Kidney (tissue), 14 donors: Measurements from ENCODE around the gene FAS. TPM values are rescaled to one million over a fixed set of nuclear protein-coding genes. Genes with fewer than 3 reads are reported as not detected.

ENCODE experiments used
- DNase-seq, 5 donors: peaks; one replicate each; pipeline ENCODE4 v3.0.0-alpha.2; 2013 to 2020
- FAIRE-seq: peaks from 2 replicates; lab custom pipeline; 2012; peaks lifted over from hg19 to GRCh38; lab: Jason Lieb, UNC
- H3K27ac ChIP-seq, 2 donors: one replicate each; pipeline ENCODE4 v1.7.0; 2013; ENCODE audit warnings: low read depth in 2 of 2, low read length in 2 of 2, inconsistent platforms in 1 of 2
- H3K27me3 ChIP-seq: one replicate; pipeline ENCODE4 v1.7.1; 2013; ENCODE audit warnings: low read length, inconsistent platforms; ENCODE audit not compliant: control insufficient read depth, insufficient read depth
- H3K36me3 ChIP-seq, 3 donors: one replicate each; pipeline versions ENCODE4 v1.7.0 to v1.7.1; 2013; ENCODE audit warnings: low read length in 3 of 3, control low read depth in 1 of 3, inconsistent platforms in 1 of 3; ENCODE audit not compliant: insufficient read depth in 3 of 3, control insufficient read depth in 2 of 3
- H3K4me1 ChIP-seq, 3 donors: one replicate each; pipeline versions ENCODE4 v1.7.0 to v1.7.1; 2013; ENCODE audit warnings: low read length in 3 of 3, inconsistent platforms in 1 of 3, low read depth in 1 of 3; ENCODE audit not compliant: control insufficient read depth in 2 of 3, insufficient read depth in 2 of 3
- H3K4me3 ChIP-seq, 3 donors: one replicate each; pipeline versions ENCODE4 v1.7.0 to v1.8.1; 2013; ENCODE audit warnings: low read length in 3 of 3, control low read depth in 1 of 3, inconsistent platforms in 1 of 3
- H3K9ac ChIP-seq, 3 donors: one replicate each; pipeline versions ENCODE4 v1.7.0 to v1.7.1; 2013; ENCODE audit warnings: low read length in 3 of 3, control low read depth in 1 of 3, inconsistent platforms in 1 of 3
- H3K9me3 ChIP-seq, 3 donors: one replicate each; pipeline versions ENCODE4 v1.7.0 to v1.7.1; 2013; ENCODE audit warnings: low read length in 3 of 3, control low read depth in 1 of 3, inconsistent platforms in 1 of 3; ENCODE audit not compliant: control insufficient read depth in 2 of 3, insufficient read depth in 1 of 3
- intact Hi-C: fragments of 100-400 bp; cut with DNase I; formaldehyde crosslinking; loops from one replicate; pipeline ENCODE4 v1.11.1; 2022
- polyA plus RNA-seq: library from polyadenylated mRNA; stranded (reverse); fragments of 350-450 nt; fragmentation: Illumina TruSeq; extraction: RNeasy Lipid Tissue Mini Kit (QIAGEN cat#74804); gene quantifications from one replicate; pipeline ENCODE4 v1.2.3, GENCODE V29; 2014; ENCODE audit warnings: low read depth, low replicate concordance; ENCODE audit not compliant: insufficient read depth
- total RNA-seq: library from RNA; stranded (reverse); fragmentation: NEBNext Ultra II Directional; extraction: Animal tissue kit (Norgen Biotek cat#: 25700); gene quantifications from one replicate; pipeline ENCODE4 v1.2.1, GENCODE V29; 2021
- TF ChIP-seq, protein P1 (sequence below): IDR thresholded peaks from 3 replicates; pipeline ENCODE4 v1.5.1; 2012; ENCODE audit warnings: mild to moderate bottlenecking, moderate library complexity, borderline replicate concordance; ENCODE audit not compliant: insufficient read depth; ENCODE audit errors: extremely low read depth
- donor health status: control.
- donor health status: control.
- donor health status: control.
- donor health status: control.
- donor health status: control.
- donor health status: DM: yes; HTN: yes; CAD: no.
- donor health status: Normal renal cell carcinoma (clear cell type).

FAS gene
- total and polyA plus RNA-seq, 2 donors from 2014 or later = 6.5 to 45.2 TPM

DNA sequence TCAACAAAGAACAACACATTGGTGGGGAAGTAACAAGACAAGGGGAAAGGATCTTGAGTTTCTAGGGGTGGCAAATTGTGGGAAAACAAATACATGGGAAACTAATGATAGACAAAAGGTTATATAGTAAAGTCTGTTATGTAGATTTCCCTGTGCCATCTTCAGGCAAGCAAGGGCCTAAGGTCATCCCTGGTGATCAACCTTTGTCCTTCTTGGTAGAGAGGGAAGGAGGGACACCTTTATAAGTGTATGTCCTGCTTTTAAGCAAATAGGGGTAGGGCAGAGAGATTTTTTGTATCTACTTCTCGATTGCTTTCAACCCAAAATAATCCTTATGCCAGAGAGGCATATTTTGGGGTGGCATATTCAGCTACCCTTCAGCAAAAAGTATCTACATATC is 26.2 kb upstream of the FAS start:
- Histone ChIP-seq H3K4me3 (no peak overlapping the region), H3K4me1 (peaks cover 0 to 2% (median 0%) of the 10 kb centered on the region in 3 donors), H3K36me3 (no peaks in the 10 kb centered on the region), H3K9me3 (no peaks in the 10 kb centered on the region), H3K27me3 (no peaks in the 10 kb centered on the region), H3K27ac (no peak overlapping the region), H3K9ac (no peak overlapping the region)
- intact Hi-C loops = no loop called here
- TF ChIP-seq, protein P1, sequence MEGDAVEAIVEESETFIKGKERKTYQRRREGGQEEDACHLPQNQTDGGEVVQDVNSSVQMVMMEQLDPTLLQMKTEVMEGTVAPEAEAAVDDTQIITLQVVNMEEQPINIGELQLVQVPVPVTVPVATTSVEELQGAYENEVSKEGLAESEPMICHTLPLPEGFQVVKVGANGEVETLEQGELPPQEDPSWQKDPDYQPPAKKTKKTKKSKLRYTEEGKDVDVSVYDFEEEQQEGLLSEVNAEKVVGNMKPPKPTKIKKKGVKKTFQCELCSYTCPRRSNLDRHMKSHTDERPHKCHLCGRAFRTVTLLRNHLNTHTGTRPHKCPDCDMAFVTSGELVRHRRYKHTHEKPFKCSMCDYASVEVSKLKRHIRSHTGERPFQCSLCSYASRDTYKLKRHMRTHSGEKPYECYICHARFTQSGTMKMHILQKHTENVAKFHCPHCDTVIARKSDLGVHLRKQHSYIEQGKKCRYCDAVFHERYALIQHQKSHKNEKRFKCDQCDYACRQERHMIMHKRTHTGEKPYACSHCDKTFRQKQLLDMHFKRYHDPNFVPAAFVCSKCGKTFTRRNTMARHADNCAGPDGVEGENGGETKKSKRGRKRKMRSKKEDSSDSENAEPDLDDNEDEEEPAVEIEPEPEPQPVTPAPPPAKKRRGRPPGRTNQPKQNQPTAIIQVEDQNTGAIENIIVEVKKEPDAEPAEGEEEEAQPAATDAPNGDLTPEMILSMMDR = no peak
- DNase-seq (no peak), FAIRE-seq (no peak)

DNA sequence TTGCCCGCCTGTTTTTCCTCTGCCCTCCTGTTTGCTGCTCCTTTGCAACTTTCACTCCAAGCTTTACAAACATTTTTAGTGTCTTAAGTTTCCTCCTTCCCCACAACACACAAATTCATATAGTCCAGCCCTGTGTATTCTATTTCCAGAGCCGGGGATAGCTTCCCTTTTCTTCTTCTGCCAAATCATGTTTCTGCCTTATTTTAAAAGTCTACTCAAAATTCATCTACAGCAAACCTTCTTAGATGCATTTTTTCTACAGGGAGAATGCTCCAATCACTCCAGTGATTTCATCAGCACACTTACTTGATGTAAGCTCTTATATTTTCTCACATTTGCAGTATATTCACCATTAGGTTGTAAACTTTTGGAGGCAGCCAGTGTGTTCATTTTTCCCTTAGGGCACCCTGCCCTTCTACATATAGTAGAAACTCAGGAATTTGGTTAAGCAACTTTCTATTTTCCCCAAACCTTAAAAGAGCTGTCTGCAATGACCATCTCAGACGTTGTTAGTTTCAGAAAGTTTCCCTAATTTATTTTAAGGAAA is 25.7 kb upstream of the FAS start:
- no peaks in the 10 kb centered on the region for H3K27me3 ChIP-seq
- peaks cover 0 to 2% (median 0%) of the 10 kb centered on the region in 3 donors for H3K4me1 ChIP-seq
- no peak overlapping the region for H3K4me3 ChIP-seq
- H3K9me3 ChIP-seq = no peaks in the 10 kb centered on the region
- intact Hi-C loops = no loop called here
- no peak overlapping the region for H3K27ac ChIP-seq
- no peaks in the 10 kb centered on the region for H3K36me3 ChIP-seq
- no peak overlapping the region for H3K9ac ChIP-seq
- FAIRE-seq (no peak), DNase-seq (no peak)
- TF ChIP-seq, protein P1 = no peak

GRCh38 chr10:88966797-88967196 is 23.8 kb upstream of the FAS start:
- TF ChIP-seq, protein P1 = no peak
- DNase-seq (no peak), FAIRE-seq (no peak)
- H3K9ac ChIP-seq = no peak overlapping the region
- no peak overlapping the region for H3K4me3 ChIP-seq
- H3K36me3 ChIP-seq = no peaks in the 10 kb centered on the region
- H3K27ac ChIP-seq = no peak overlapping the region
- peaks cover 0 to 2% (median 0%) of the 10 kb centered on the region in 3 donors for H3K4me1 ChIP-seq
- no peaks in the 10 kb centered on the region for H3K9me3 ChIP-seq
- intact Hi-C loops = no loop called here
- no peaks in the 10 kb centered on the region for H3K27me3 ChIP-seq

GRCh38 chr10:88968391-88968790 is 22.2 kb upstream of the FAS start:
- Histone ChIP-seq H3K36me3 (no peaks in the 10 kb centered on the region), H3K9me3 (no peaks in the 10 kb centered on the region), H3K27me3 (no peaks in the 10 kb centered on the region), H3K27ac (no peak overlapping the region), H3K4me1 (peaks cover 0 to 2% (median 0%) of the 10 kb centered on the region in 3 donors), H3K4me3 (no peak overlapping the region), H3K9ac (no peak overlapping the region)
- no peak for FAIRE-seq
- intact Hi-C loops = no loop called here
- TF ChIP-seq, protein P1 = no peak
- no peak for DNase-seq
